ENCODE data around the gene SLC41A1.

DNA sequence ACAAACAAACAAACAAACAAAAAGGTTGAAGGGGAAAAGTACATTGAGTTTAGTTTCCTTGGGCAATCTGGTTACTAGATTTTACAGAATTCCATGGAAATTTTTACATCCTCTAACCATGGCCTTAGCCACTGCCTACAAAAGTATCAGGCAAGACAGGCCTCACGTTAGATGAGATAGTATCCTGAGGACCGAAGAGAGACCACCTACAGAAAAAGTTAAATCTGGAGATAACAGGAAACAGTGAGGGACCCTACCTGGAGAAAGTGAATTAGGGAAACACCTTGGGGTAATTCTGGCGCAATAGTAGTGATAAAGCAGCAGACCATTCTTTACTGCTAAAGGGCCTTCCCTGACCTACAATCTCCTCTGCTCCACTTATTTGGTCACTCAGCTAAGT lies 46.4 kb downstream of the SLC41A1 start:
- TF ChIP-seq USF2 (IDR thresholded peaks at IDR 0.05; ENCODE audit: borderline replicate concordance, low read depth, low read length) (no peak), FOXM1 (IDR thresholded peaks at IDR 0.05; ENCODE audit: low read depth) (no peak), CTCF (IDR thresholded peaks at IDR 0.05) (no peak), TAF1 (IDR thresholded peaks at IDR 0.05; ENCODE audit: borderline replicate concordance, low read depth, low read length) (no peak), POLR2AphosphoS5 (IDR thresholded peaks at IDR 0.05; ENCODE audit: low read depth, low read length) (no peak)

Data from SK-N-SH (cell line).